Sciatic nerve (tissue), 2 donors: ENCODE measurements around the gene TRAF3IP1. TPM values are rescaled to one million over a fixed set of nuclear protein-coding genes. Genes with fewer than 3 reads are reported as not detected.
A peak's percentile ranks its signal among the peaks of the same experiment; 100 is the strongest.
"Not testable (repeated sequence)": the region's sequence is repeated elsewhere in the genome, so short reads cannot be mapped to it uniquely, and the experiment has no call there.

ENCODE experiments used
- ATAC-seq: fragments of 200-7000 bp; cut with Tn5 transposase; one replicate; pipeline ENCODE4 v1.9.1; 2020; ENCODE audit warnings: mild to moderate bottlenecking, moderate library complexity
- DNase-seq: peaks from one replicate; pipeline ENCODE4 v3.0.0-alpha.2; 2020; ENCODE audit warnings: low spot score
- intact Hi-C: fragments of 100-400 bp; cut with DNase I; formaldehyde crosslinking; loops from one replicate; pipeline ENCODE4 v1.14.2; 2022
- total RNA-seq: library from RNA; stranded (reverse); fragmentation: NEBNext Ultra II Directional; extraction: Animal tissue kit (Norgen Biotek cat#: 25700); gene quantifications from one replicate; pipeline ENCODE4 v1.2.1, GENCODE V29; 2021
- donor health status: DM: no; HTN: no; CAD: no.
- donor health status: DM: no; HTN: no; CAD: no.

The TRAF3IP1 gene
- total RNA-seq, 1 donor from 2014 or later, result 33.4 TPM

GRCh38 chr2:238304116-238304515 lies 16.2 kb upstream of the TRAF3IP1 start:
- no peak for ATAC-seq
- intact Hi-C loops, result no loop called here
- DNase-seq, result peak; percentile 51

- intact Hi-C loops, result no loop called here
- ATAC-seq, result no peak
- DNase-seq, result peak; percentile 27
Measured at GRCh38 chr2:238305092-238305862, 15.0 kb upstream of the TRAF3IP1 start.

GRCh38 chr2:238305965-238306671 lies 14.2 kb upstream of the TRAF3IP1 start:
- ATAC-seq (no peak), DNase-seq (peak; percentile 13)
- intact Hi-C loops, result no loop called here

GRCh38 chr2:238306672-238306998 lies 13.7 kb upstream of the TRAF3IP1 start:
- intact Hi-C loops, result no loop called here
- DNase-seq (peak; percentile 34), ATAC-seq (peak; percentile 28)

GRCh38 chr2:238308177-238308576 lies 12.1 kb upstream of the TRAF3IP1 start:
- no peak for ATAC-seq
- intact Hi-C loops, result no loop called here
- peak; percentile 34 for DNase-seq

- ATAC-seq, DNase-seq, intact Hi-C loops: not testable (repeated sequence)
Measured at GRCh38 chr2:238310721-238311120, 9.6 kb upstream of the TRAF3IP1 start.

- intact Hi-C loops, result no loop called here
- no peak for ATAC-seq
- peak; percentile 39 for DNase-seq
Measured at GRCh38 chr2:238313289-238313990, 6.9 kb upstream of the TRAF3IP1 start.

GRCh38 chr2:238313991-238314350 lies 6.3 kb upstream of the TRAF3IP1 start:
- peak; percentile 18 for DNase-seq
- no peak for ATAC-seq
- intact Hi-C loops, result no loop called here

- no peak for ATAC-seq
- intact Hi-C loops, result no loop called here
- DNase-seq, result peak; percentile 48
Measured at GRCh38 chr2:238314576-238314975, 5.7 kb upstream of the TRAF3IP1 start.

- intact Hi-C loops, result no loop called here
- DNase-seq (peak; percentile 52), ATAC-seq (no peak)
Measured at GRCh38 chr2:238315031-238315595, 5.2 kb upstream of the TRAF3IP1 start.

- intact Hi-C loops, result no loop called here
- ATAC-seq, result no peak
- peak; percentile 59 for DNase-seq
Measured at GRCh38 chr2:238320648-238321281, 447 bp downstream of the TRAF3IP1 start.

GRCh38 chr2:238321467-238321866 lies 1.1 kb downstream of the TRAF3IP1 start:
- peak; percentile 45 for DNase-seq

GRCh38 chr2:238322001-238322411 lies 1.7 kb downstream of the TRAF3IP1 start:
- ATAC-seq (no peak), DNase-seq (peak; percentile 54)
- intact Hi-C loops, result no loop called here

More at GRCh38 chr2:238321467-238321866, 1.1 kb downstream of the TRAF3IP1 start:
- intact Hi-C loops, result no loop called here
- no peak for ATAC-seq

- intact Hi-C loops, ATAC-seq, DNase-seq: not testable (repeated sequence)
Measured at GRCh38 chr2:238324248-238324647, 3.9 kb downstream of the TRAF3IP1 start.

GRCh38 chr2:238325694-238326093 lies 5.4 kb downstream of the TRAF3IP1 start:
- no peak for DNase-seq
- ATAC-seq, result no peak
- intact Hi-C loops, result no loop called here

- intact Hi-C loops, result no loop called here
- ATAC-seq, result no peak
- no peak for DNase-seq
Measured at GRCh38 chr2:238326801-238327365, 6.6 kb downstream of the TRAF3IP1 start.

- DNase-seq (no peak), ATAC-seq (no peak)
- intact Hi-C loops, result no loop called here
Measured at GRCh38 chr2:238327751-238328150, 7.4 kb downstream of the TRAF3IP1 start.

GRCh38 chr2:238330391-238330790 lies 10.1 kb downstream of the TRAF3IP1 start:
- DNase-seq (no peak), ATAC-seq (no peak)
- intact Hi-C loops, result no loop called here

GRCh38 chr2:238331916-238332315 lies 11.6 kb downstream of the TRAF3IP1 start:
- intact Hi-C loops, result no loop called here
- ATAC-seq (no peak), DNase-seq (no peak)
